HL-60 (cell line): Measurements from ENCODE around the gene FUT6.

Source experiments
- POLR2AphosphoS5 ChIP-seq: IDR thresholded peaks from 2 replicates; pipeline ENCODE4 v1.6.1; 2012; ENCODE audit warnings: low read depth
- SPI1 ChIP-seq: IDR thresholded peaks from 2 replicates; pipeline ENCODE4 v1.6.1; 2012; ENCODE audit warnings: low read depth, mild to moderate bottlenecking, borderline replicate concordance
- TF ChIP-seq, protein P1 (sequence below): IDR thresholded peaks from one replicate; pipeline ENCODE4 v1.5.1; 2011; ENCODE audit warnings: low read length, control low read depth, inconsistent platforms; ENCODE audit not compliant: insufficient read depth

- TF ChIP-seq, protein P1, sequence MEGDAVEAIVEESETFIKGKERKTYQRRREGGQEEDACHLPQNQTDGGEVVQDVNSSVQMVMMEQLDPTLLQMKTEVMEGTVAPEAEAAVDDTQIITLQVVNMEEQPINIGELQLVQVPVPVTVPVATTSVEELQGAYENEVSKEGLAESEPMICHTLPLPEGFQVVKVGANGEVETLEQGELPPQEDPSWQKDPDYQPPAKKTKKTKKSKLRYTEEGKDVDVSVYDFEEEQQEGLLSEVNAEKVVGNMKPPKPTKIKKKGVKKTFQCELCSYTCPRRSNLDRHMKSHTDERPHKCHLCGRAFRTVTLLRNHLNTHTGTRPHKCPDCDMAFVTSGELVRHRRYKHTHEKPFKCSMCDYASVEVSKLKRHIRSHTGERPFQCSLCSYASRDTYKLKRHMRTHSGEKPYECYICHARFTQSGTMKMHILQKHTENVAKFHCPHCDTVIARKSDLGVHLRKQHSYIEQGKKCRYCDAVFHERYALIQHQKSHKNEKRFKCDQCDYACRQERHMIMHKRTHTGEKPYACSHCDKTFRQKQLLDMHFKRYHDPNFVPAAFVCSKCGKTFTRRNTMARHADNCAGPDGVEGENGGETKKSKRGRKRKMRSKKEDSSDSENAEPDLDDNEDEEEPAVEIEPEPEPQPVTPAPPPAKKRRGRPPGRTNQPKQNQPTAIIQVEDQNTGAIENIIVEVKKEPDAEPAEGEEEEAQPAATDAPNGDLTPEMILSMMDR = no peak
- TF ChIP-seq POLR2AphosphoS5 = peak; percentile 98
- TF ChIP-seq SPI1 = no peak
These were observed 11.4 kb downstream of the FUT6 start for GRCh38 chr19:5827891-5828660.
